K562 (cell line): ENCODE data around the gene TAF8. TPM values are rescaled to one million over a fixed set of nuclear protein-coding genes. Genes with fewer than 3 reads are reported as not detected.

Experiments
- ETS2 ChIP-seq: IDR thresholded peaks from 2 replicates; pipeline ENCODE4 v1.6.1; 2016; ENCODE audit warnings: borderline replicate concordance, missing genetic modification characterization, mild to moderate bottlenecking, moderate library complexity, missing compliant biosample characterization; ENCODE audit not compliant: poor library complexity, severe bottlenecking
- MAFG ChIP-seq: fragments of 450-650 bp; conservative IDR thresholded peaks from 2 replicates; pipeline ENCODE4 v1.6.1; 2016; ENCODE audit warnings: missing genetic modification characterization, missing compliant biosample characterization
- POLR3A ChIP-seq: IDR thresholded peaks from 2 replicates; pipeline ENCODE4 v1.6.1; 2011; ENCODE audit warnings: borderline replicate concordance, mild to moderate bottlenecking, moderate library complexity; ENCODE audit not compliant: insufficient read length, insufficient read depth; ENCODE audit errors: extremely low read depth
- TRIM24 ChIP-seq, 2 experiments: fragments of 450-650 bp; IDR thresholded peaks; 2 replicates each; pipeline ENCODE4 v1.6.1; 2016
- ZNF282 ChIP-seq: sonication (generic); formaldehyde crosslinking; IDR thresholded peaks from 2 replicates; pipeline ENCODE4 v1.8.1; 2023; ENCODE audit warnings: missing genetic modification reagents
- ZNF696 ChIP-seq: fragments of 250-450 bp; sonication (Bioruptor Pico); conservative IDR thresholded peaks from 2 replicates; pipeline ENCODE4 v1.4.0; 2020; ENCODE audit warnings: mild to moderate bottlenecking, moderate library complexity
- polyA plus RNA-seq, 8 experiments: library from polyadenylated mRNA; depleted of rRNA in 4 of 8; stranded (reverse) in 5 of 8; unstranded in 3 of 8; fragments of >200 nt; fragmentation: Nextera tagmentation in 2 of 8; fragmentation: Illumina TruSeq in 1 of 8; extraction: Ambion mirVana in 2 of 8; extraction: Trizol in 1 of 8; gene quantifications; 2 replicates each; pipeline versions ENCODE4 v1.2.1 to v1.2.3, GENCODE V29; 2011 to 2014; ENCODE audit warnings: inconsistent platforms in 1 of 8, missing spikeins in 1 of 8
- total RNA-seq, 7 experiments: library from RNA; depleted of rRNA in 6 of 7; stranded (reverse); fragments of >200 nt in 6 of 7; fragmentation: Illumina TruSeq in 2 of 7; extraction: Trizol in 2 of 7; gene quantifications; 2 replicates each; pipeline versions ENCODE4 v1.2.1 to v1.2.3, GENCODE V29; 2011 to 2021; ENCODE audit warnings: low replicate concordance in 1 of 7
- TF ChIP-seq, protein P1 (sequence below): fragments of 250-450 bp; sonication (Bioruptor Pico); IDR thresholded peaks from 2 replicates; pipeline ENCODE4 v1.8.0; 2021; ENCODE audit warnings: borderline replicate concordance, mild to moderate bottlenecking, moderate library complexity; ENCODE audit not compliant: poor library complexity, severe bottlenecking
- TF ChIP-seq, protein P2 (sequence below): fragments of 450-650 bp; conservative IDR thresholded peaks from 2 replicates; pipeline ENCODE4 v1.6.1; 2016; ENCODE audit warnings: missing genetic modification characterization, low read depth, mild to moderate bottlenecking, missing compliant biosample characterization, moderate library complexity
- TF ChIP-seq, protein P3 (sequence below): fragments of 200-600 bp; sonication (generic); IDR thresholded peaks from one replicate; pipeline ENCODE4 v1.6.1; 2012; ENCODE audit warnings: mild to moderate bottlenecking, low read depth, low read length, inconsistent platforms

TAF8 gene
- total and polyA plus RNA-seq, 9 of the 15 experiments (the other 6 are each of a cell fraction or from before 2014, with no cell fraction given), result 29.4 to 84.0 (median 52.6) TPM

DNA sequence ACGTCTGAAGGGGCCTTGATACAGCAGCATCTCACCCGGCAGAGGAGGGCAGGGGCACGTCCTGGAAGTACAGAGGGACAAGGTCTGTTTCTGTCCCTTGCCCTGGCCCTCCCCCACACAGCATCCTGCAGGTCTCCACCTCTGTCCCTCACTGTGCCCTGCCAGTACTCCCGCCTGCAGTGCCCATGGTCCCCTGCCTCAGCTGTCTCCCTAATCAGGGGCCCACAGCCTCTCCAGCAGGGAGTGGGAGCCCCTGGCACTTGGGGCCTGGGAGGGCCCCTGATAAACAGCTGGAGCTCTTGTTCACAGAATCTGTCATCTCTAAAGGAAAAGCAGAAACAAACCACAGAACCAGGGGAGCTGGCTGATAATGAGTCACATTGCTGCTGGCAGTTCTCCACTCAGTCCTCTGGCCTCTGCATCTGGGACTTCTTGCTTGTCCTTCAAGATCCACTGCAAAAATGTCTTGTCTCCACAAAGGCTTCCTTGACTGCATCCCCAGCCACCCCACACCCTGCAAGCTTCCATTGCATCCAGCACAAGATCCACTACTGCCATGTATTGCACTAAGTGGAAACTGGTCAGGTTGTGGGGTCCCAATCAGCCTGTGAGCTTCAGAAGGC, 33.2 kb upstream of the TAF8 start (continued):
- TF ChIP-seq, protein P1, sequence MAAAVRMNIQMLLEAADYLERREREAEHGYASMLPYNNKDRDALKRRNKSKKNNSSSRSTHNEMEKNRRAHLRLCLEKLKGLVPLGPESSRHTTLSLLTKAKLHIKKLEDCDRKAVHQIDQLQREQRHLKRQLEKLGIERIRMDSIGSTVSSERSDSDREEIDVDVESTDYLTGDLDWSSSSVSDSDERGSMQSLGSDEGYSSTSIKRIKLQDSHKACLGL, result no peak
- TF ChIP-seq, protein P2, sequence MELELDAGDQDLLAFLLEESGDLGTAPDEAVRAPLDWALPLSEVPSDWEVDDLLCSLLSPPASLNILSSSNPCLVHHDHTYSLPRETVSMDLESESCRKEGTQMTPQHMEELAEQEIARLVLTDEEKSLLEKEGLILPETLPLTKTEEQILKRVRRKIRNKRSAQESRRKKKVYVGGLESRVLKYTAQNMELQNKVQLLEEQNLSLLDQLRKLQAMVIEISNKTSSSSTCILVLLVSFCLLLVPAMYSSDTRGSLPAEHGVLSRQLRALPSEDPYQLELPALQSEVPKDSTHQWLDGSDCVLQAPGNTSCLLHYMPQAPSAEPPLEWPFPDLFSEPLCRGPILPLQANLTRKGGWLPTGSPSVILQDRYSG (tag), result peak; percentile 94
- TF ChIP-seq ZNF696 (CRISPR knock-in tag) (peak; percentile 81; the same call in 1 of the 2 replicates), TRIM24 (IDR thresholded peaks at IDR 0.05) (peak; percentile 98), ETS2 (tag) (no peak), ZNF282 (CRISPR knock-in tag) (no peak), MAFG (no peak), POLR3A (no peak)
- TF ChIP-seq, protein P3, sequence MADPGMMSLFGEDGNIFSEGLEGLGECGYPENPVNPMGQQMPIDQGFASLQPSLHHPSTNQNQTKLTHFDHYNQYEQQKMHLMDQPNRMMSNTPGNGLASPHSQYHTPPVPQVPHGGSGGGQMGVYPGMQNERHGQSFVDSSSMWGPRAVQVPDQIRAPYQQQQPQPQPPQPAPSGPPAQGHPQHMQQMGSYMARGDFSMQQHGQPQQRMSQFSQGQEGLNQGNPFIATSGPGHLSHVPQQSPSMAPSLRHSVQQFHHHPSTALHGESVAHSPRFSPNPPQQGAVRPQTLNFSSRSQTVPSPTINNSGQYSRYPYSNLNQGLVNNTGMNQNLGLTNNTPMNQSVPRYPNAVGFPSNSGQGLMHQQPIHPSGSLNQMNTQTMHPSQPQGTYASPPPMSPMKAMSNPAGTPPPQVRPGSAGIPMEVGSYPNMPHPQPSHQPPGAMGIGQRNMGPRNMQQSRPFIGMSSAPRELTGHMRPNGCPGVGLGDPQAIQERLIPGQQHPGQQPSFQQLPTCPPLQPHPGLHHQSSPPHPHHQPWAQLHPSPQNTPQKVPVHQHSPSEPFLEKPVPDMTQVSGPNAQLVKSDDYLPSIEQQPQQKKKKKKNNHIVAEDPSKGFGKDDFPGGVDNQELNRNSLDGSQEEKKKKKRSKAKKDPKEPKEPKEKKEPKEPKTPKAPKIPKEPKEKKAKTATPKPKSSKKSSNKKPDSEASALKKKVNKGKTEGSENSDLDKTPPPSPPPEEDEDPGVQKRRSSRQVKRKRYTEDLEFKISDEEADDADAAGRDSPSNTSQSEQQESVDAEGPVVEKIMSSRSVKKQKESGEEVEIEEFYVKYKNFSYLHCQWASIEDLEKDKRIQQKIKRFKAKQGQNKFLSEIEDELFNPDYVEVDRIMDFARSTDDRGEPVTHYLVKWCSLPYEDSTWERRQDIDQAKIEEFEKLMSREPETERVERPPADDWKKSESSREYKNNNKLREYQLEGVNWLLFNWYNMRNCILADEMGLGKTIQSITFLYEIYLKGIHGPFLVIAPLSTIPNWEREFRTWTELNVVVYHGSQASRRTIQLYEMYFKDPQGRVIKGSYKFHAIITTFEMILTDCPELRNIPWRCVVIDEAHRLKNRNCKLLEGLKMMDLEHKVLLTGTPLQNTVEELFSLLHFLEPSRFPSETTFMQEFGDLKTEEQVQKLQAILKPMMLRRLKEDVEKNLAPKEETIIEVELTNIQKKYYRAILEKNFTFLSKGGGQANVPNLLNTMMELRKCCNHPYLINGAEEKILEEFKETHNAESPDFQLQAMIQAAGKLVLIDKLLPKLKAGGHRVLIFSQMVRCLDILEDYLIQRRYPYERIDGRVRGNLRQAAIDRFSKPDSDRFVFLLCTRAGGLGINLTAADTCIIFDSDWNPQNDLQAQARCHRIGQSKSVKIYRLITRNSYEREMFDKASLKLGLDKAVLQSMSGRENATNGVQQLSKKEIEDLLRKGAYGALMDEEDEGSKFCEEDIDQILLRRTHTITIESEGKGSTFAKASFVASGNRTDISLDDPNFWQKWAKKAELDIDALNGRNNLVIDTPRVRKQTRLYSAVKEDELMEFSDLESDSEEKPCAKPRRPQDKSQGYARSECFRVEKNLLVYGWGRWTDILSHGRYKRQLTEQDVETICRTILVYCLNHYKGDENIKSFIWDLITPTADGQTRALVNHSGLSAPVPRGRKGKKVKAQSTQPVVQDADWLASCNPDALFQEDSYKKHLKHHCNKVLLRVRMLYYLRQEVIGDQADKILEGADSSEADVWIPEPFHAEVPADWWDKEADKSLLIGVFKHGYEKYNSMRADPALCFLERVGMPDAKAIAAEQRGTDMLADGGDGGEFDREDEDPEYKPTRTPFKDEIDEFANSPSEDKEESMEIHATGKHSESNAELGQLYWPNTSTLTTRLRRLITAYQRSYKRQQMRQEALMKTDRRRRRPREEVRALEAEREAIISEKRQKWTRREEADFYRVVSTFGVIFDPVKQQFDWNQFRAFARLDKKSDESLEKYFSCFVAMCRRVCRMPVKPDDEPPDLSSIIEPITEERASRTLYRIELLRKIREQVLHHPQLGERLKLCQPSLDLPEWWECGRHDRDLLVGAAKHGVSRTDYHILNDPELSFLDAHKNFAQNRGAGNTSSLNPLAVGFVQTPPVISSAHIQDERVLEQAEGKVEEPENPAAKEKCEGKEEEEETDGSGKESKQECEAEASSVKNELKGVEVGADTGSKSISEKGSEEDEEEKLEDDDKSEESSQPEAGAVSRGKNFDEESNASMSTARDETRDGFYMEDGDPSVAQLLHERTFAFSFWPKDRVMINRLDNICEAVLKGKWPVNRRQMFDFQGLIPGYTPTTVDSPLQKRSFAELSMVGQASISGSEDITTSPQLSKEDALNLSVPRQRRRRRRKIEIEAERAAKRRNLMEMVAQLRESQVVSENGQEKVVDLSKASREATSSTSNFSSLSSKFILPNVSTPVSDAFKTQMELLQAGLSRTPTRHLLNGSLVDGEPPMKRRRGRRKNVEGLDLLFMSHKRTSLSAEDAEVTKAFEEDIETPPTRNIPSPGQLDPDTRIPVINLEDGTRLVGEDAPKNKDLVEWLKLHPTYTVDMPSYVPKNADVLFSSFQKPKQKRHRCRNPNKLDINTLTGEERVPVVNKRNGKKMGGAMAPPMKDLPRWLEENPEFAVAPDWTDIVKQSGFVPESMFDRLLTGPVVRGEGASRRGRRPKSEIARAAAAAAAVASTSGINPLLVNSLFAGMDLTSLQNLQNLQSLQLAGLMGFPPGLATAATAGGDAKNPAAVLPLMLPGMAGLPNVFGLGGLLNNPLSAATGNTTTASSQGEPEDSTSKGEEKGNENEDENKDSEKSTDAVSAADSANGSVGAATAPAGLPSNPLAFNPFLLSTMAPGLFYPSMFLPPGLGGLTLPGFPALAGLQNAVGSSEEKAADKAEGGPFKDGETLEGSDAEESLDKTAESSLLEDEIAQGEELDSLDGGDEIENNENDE, result no peak
